Nucleus accumbens (tissue), 56 donors: ENCODE results near the gene GPX4.
"Not testable (repeated sequence)": the region's sequence is repeated elsewhere in the genome, so short reads cannot be mapped to it uniquely, and the experiment has no call there.

Experiments used
- DNase-seq, 56 donors: peaks; one replicate each; lab custom pipeline; 2025; lab: John Stamatoyannopoulos, UW

Gene GPX4

GRCh38 chr19:1112268-1113029 lies 8.7 kb downstream of the GPX4 start:
- no peak for DNase-seq

GRCh38 chr19:1113030-1113985 lies 9.5 kb downstream of the GPX4 start:
- DNase-seq: peak in 55 of 56 donors; percentile 38 to 96 (median 88)

GRCh38 chr19:1113986-1114483 lies 10.2 kb downstream of the GPX4 start:
- no peak for DNase-seq

- not testable (repeated sequence) for DNase-seq
Observed at GRCh38 chr19:1114728-1115127, 10.9 kb downstream of the GPX4 start.

- DNase-seq: no peak
Observed at GRCh38 chr19:1115646-1116420, 12.0 kb downstream of the GPX4 start.

GRCh38 chr19:1116726-1117581 lies 13.2 kb downstream of the GPX4 start:
- no peak for DNase-seq

- DNase-seq: no peak
Observed at GRCh38 chr19:1117654-1118053, 13.9 kb downstream of the GPX4 start.

- no peak for DNase-seq
Observed at GRCh38 chr19:1118999-1119398, 15.2 kb downstream of the GPX4 start.

GRCh38 chr19:1119475-1120217 lies 15.9 kb downstream of the GPX4 start:
- DNase-seq: no peak

- no peak for DNase-seq
Observed at GRCh38 chr19:1121395-1121794, 17.6 kb downstream of the GPX4 start.

GRCh38 chr19:1122021-1122971 lies 18.5 kb downstream of the GPX4 start:
- DNase-seq: no peak

GRCh38 chr19:1122972-1123363 lies 19.2 kb downstream of the GPX4 start:
- peak in 1 of 56 donors; percentile 24 for DNase-seq

- no peak for DNase-seq
Observed at GRCh38 chr19:1123381-1123780, 19.6 kb downstream of the GPX4 start.

GRCh38 chr19:1123885-1124677 lies 20.3 kb downstream of the GPX4 start:
- DNase-seq: no peak

GRCh38 chr19:1125601-1126467 lies 22.0 kb downstream of the GPX4 start:
- DNase-seq: no peak
